ENCODE measurements around the gene TRAK1.

TRAK1 gene

DNA sequence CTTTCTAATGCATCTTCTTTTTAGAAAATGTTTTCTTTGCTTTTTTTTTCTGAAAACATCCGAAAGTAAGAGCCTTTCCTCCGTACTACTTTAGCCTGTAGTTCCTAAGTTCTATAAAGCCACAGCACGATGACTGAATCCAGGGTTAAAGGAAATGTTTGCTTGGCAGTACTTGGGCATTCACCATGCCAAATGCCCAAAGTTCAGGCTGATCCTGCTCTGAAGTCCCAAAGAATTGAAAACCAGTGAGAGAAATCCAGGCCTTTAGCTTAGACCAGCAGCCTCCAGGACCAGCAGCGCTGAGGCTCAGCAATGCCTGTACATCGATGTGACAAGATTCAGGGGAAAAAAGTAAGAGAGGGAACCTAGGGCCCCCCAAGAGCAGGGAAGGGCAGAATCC, 139.7 kb downstream of the TRAK1 start:
- Histone ChIP-seq H3K36me3 (replicated peaks) (no peaks in the 10 kb centered on the region), H3K27me3 (replicated peaks) (no peaks in the 10 kb centered on the region), H3K4me3 (ENCODE audit: low read depth, low read length) (no peak overlapping the region), H3K27ac (no peak overlapping the region)
- in situ Hi-C loops (cut with HindIII; ENCODE audit: low pct_ligation_motif_present, low sequenced_read_pairs): no loop called here
- no peak for DNase-seq
- TF ChIP-seq, protein P1, sequence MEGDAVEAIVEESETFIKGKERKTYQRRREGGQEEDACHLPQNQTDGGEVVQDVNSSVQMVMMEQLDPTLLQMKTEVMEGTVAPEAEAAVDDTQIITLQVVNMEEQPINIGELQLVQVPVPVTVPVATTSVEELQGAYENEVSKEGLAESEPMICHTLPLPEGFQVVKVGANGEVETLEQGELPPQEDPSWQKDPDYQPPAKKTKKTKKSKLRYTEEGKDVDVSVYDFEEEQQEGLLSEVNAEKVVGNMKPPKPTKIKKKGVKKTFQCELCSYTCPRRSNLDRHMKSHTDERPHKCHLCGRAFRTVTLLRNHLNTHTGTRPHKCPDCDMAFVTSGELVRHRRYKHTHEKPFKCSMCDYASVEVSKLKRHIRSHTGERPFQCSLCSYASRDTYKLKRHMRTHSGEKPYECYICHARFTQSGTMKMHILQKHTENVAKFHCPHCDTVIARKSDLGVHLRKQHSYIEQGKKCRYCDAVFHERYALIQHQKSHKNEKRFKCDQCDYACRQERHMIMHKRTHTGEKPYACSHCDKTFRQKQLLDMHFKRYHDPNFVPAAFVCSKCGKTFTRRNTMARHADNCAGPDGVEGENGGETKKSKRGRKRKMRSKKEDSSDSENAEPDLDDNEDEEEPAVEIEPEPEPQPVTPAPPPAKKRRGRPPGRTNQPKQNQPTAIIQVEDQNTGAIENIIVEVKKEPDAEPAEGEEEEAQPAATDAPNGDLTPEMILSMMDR (IDR thresholded peaks at IDR 0.05; ENCODE audit: low read depth, low read length, missing control alignments): no peak

DNA sequence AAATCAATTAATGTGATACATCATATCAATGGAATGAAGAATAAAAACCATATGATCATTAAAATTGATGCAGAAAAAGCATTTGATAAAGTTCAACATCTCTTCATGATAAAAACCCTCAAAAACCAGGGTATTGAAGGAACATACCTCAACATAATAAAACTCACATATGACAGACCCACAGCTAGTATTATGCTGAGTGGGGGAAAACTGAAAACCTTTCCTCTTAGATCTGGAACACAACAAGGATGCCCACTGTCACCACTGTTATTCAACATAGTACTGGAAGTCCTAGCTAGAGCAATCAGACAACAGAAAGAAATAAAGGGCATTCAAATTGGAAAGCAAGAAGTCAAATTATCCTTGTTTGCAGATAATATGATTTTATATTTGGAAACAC, 144.4 kb downstream of the TRAK1 start:
- TF ChIP-seq, protein P1 (IDR thresholded peaks at IDR 0.05; ENCODE audit: low read depth, low read length, missing control alignments): no peak
- in situ Hi-C loops (cut with HindIII; ENCODE audit: low pct_ligation_motif_present, low sequenced_read_pairs): no loop called here
- H3K36me3 ChIP-seq (replicated peaks): no peaks in the 10 kb centered on the region
- no peak overlapping the region for H3K4me3 ChIP-seq (ENCODE audit: low read depth, low read length)
- no peaks in the 10 kb centered on the region for H3K27me3 ChIP-seq (replicated peaks)
- H3K27ac ChIP-seq: no peak overlapping the region
- DNase-seq: no peak

DNA sequence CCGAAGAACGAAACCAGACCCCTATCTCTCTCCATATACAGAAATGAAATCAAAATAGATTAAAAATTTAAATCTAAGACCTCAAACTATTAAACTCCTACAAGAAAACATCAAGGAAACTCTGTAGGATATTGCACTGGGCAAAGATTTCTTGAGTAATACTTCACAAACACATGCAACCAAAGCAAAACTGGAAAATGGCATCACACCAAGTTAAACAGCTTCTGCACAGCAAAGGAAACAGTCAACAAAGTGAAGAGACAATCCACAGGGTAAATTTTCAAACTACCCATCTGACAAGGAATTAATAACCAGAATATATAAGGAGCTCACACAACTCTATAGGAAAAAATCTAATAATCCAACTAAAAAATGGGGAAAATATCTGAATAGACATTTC, 145.5 kb downstream of the TRAK1 start:
- DNase-seq: no peak
- TF ChIP-seq, protein P1 (IDR thresholded peaks at IDR 0.05; ENCODE audit: low read depth, low read length, missing control alignments): no peak
- H3K27me3 ChIP-seq (replicated peaks): no peaks in the 10 kb centered on the region
- no peak overlapping the region for H3K4me3 ChIP-seq (ENCODE audit: low read depth, low read length)
- no peaks in the 10 kb centered on the region for H3K36me3 ChIP-seq (replicated peaks)
- no peak overlapping the region for H3K27ac ChIP-seq
- in situ Hi-C loops (cut with HindIII; ENCODE audit: low pct_ligation_motif_present, low sequenced_read_pairs): no loop called here

DNA sequence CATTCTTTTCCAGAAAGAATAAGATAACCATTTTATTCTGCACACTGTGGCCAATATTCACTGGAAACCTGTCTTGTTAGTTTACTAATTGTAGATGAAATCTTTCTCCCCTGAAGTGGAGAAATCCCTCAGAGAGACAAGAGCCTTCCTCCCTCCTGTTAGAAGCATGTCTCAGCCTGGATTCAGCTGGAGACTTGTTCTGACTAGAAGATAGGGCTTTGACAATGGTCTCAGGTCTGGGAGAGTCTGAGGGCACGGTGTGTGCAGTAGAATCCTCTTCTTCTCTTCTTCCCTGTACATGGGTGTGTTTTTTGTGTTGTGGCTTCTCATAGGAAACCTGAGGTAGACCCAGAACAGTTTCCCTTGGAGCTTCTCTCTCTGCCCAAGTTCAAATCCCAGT, 154.9 kb downstream of the TRAK1 start:
- H3K27me3 ChIP-seq (replicated peaks): peaks cover 13% of the 10 kb centered on the region
- TF ChIP-seq, protein P1 (IDR thresholded peaks at IDR 0.05; ENCODE audit: low read depth, low read length, missing control alignments): no peak
- no peak overlapping the region for H3K4me3 ChIP-seq (ENCODE audit: low read depth, low read length)
- DNase-seq: no peak
- H3K27ac ChIP-seq: no peak overlapping the region
- in situ Hi-C loops (cut with HindIII; ENCODE audit: low pct_ligation_motif_present, low sequenced_read_pairs): no loop called here
- H3K36me3 ChIP-seq (replicated peaks): no peaks in the 10 kb centered on the region

DNA sequence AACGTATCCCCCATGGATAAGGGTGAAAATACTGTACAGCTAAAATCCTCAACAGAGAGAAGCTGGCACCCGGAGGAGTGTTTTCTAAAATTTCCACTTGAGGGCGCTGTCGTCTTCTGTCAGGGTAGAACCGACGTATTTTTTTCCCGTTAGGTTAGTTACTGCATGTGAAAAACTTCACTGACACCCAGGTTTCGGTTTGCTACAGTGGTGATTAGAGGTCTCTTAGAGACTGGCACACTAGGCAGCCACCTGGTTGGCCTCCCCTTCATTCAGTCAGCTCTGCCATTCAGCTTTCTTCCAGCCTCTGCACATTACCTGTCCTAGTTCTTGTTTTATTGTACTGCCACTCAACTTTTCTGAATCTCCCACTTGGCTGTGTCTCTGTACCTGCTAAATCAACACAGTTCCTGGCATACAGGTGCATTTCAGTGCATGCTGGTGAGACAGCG, 156.4 kb downstream of the TRAK1 start:
- Histone ChIP-seq H3K4me3 (ENCODE audit: low read depth, low read length) (no peak overlapping the region), H3K27ac (no peak overlapping the region), H3K27me3 (replicated peaks) (peaks cover 13% of the 10 kb centered on the region), H3K36me3 (replicated peaks) (no peaks in the 10 kb centered on the region)
- peak; percentile 67 for DNase-seq
- TF ChIP-seq, protein P1 (IDR thresholded peaks at IDR 0.05; ENCODE audit: low read depth, low read length, missing control alignments): peak; percentile 87
- in situ Hi-C loops (cut with HindIII; ENCODE audit: low pct_ligation_motif_present, low sequenced_read_pairs): no loop called here

DNA sequence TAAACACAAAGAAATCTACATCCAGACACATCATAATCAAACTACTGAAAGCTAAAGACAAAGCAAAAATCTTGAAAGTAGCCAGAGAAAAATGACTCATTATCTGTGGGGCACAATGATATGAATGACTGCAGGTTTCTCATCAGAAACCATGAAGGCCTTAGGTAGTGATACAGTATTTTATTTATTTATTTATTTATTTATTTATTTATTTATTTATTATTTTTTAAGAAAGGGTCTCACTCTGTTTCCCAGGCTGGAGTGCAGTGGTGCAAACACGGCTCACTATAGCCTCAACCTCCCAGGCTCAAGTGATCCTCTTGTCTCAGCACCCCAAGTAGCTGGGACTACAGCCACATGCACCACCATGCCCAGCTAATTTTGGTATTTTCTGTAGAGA, 159.6 kb downstream of the TRAK1 start:
- H3K36me3 ChIP-seq (replicated peaks): no peaks in the 10 kb centered on the region
- DNase-seq: no peak
- peaks cover 7% of the 10 kb centered on the region for H3K27me3 ChIP-seq (replicated peaks)
- no peak overlapping the region for H3K4me3 ChIP-seq (ENCODE audit: low read depth, low read length)
- in situ Hi-C loops (cut with HindIII; ENCODE audit: low pct_ligation_motif_present, low sequenced_read_pairs): no loop called here
- no peak overlapping the region for H3K27ac ChIP-seq
- TF ChIP-seq, protein P1 (IDR thresholded peaks at IDR 0.05; ENCODE audit: low read depth, low read length, missing control alignments): no peak
